Astrocyte (in vitro differentiated cells and primary cell): Measurements from ENCODE around the gene CTSW.

ENCODE experiments used
- CTCF ChIP-seq: IDR thresholded peaks from 2 replicates; pipeline ENCODE4 v1.5.1; 2011; ENCODE audit warnings: low read depth, mild to moderate bottlenecking, inconsistent platforms, low read length, moderate library complexity; ENCODE audit not compliant: insufficient read depth
- EZH2 ChIP-seq: IDR thresholded peaks from 2 replicates; pipeline ENCODE4 v1.6.1; 2012; ENCODE audit warnings: mild to moderate bottlenecking, low read length, inconsistent platforms; ENCODE audit not compliant: insufficient read depth

GRCh38 chr11:65890324-65891218, 10.9 kb downstream of the CTSW start, which contains the start of gene CCDC85B:
- no peak for TF ChIP-seq CTCF
- TF ChIP-seq EZH2: no peak
